ENCODE measurements around the gene SAMD11. TPM values are rescaled to one million over a fixed set of nuclear protein-coding genes. Genes with fewer than 3 reads are reported as not detected.

Gene SAMD11
- polyA plus RNA-seq, 3 donors: 67.8 to 90.6 (median 89.8) TPM

GRCh38 chr1:962381-963300, 38.9 kb downstream of the SAMD11 start:
- no peak for DNase-seq

- DNase-seq: no peak
Observed at GRCh38 chr1:963301-963651, 39.6 kb downstream of the SAMD11 start.

- DNase-seq: no peak
Observed at GRCh38 chr1:963746-964525, 40.2 kb downstream of the SAMD11 start.

GRCh38 chr1:964691-965525, 41.2 kb downstream of the SAMD11 start:
- no peak for DNase-seq

- no peak for DNase-seq
Observed at GRCh38 chr1:965526-966134, 41.9 kb downstream of the SAMD11 start.

- DNase-seq: no peak
Observed at GRCh38 chr1:966135-966703, 42.5 kb downstream of the SAMD11 start, which contains the start of gene PLEKHN1. PLEKHN1 (plus strand) TSS chr1:966482; CDS start chr1:966532, 50 bp downstream.

GRCh38 chr1:966704-967300, 43.1 kb downstream of the SAMD11 start:
- DNase-seq: no peak

- DNase-seq: no peak
Observed at GRCh38 chr1:967466-968343, 44.0 kb downstream of the SAMD11 start.

- DNase-seq: no peak
Observed at GRCh38 chr1:969260-969855, 45.6 kb downstream of the SAMD11 start.

- no peak for DNase-seq
Observed at GRCh38 chr1:970242-970972, 46.7 kb downstream of the SAMD11 start.

GRCh38 chr1:970973-971730, 47.4 kb downstream of the SAMD11 start:
- no peak for DNase-seq

GRCh38 chr1:971751-972506, 48.2 kb downstream of the SAMD11 start:
- no peak for DNase-seq

GRCh38 chr1:972726-973458, 49.2 kb downstream of the SAMD11 start:
- no peak for DNase-seq

GRCh38 chr1:973459-974292, 50.0 kb downstream of the SAMD11 start:
- no peak for DNase-seq

GRCh38 chr1:974293-974640, 50.5 kb downstream of the SAMD11 start:
- no peak for DNase-seq
